ENCODE results near the gene BRICD5.

DNA sequence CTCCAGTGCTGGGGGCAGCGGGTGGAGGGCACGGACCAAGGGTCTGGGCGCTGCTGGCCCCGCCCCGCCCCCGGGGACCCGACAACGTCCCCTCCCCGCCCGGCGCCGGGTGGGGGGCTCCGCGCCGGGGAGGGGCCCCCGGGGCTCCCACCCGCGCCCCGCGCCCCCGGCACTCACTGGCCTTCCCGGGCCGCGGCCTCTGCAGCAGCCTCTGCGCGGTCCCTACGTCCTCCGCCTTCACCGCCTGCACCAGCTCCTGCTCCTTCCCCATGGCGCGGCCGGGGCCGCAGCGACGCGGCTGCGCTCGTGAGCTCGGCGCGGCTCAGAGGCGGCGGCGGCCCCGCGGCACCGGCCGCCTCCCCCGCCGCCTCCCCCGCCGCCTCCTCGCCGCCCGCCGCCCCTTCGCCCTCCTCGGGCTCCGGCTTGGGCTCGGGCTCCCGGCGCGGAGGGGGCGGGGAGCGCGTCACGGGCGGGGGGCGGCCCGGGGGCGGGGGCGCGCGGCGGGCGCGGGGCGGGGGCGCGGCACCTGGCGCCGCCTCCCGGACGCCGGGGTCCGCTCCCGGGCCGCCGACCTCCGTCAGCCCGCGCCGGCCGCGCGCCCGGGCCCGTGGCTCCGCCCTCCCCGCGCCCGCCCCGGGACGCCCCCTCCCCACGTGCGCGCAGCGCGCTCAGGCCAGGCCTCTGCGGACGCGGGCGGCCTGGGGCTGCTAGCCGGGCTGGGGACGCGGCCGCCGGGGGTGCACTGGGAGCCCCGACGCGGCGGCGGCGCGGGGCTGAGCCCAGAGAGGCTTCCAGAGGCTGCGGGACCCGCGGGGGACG, 14.3 kb downstream of the BRICD5 start, which contains the start of gene CASKIN1:
- TF ChIP-seq, protein P1, sequence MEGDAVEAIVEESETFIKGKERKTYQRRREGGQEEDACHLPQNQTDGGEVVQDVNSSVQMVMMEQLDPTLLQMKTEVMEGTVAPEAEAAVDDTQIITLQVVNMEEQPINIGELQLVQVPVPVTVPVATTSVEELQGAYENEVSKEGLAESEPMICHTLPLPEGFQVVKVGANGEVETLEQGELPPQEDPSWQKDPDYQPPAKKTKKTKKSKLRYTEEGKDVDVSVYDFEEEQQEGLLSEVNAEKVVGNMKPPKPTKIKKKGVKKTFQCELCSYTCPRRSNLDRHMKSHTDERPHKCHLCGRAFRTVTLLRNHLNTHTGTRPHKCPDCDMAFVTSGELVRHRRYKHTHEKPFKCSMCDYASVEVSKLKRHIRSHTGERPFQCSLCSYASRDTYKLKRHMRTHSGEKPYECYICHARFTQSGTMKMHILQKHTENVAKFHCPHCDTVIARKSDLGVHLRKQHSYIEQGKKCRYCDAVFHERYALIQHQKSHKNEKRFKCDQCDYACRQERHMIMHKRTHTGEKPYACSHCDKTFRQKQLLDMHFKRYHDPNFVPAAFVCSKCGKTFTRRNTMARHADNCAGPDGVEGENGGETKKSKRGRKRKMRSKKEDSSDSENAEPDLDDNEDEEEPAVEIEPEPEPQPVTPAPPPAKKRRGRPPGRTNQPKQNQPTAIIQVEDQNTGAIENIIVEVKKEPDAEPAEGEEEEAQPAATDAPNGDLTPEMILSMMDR (conservative IDR thresholded peaks at IDR 0.05 in 1 of 2, IDR thresholded peaks at IDR 0.05 in 1 of 2; ENCODE audit: extremely low read depth in 1 of 2, insufficient read depth in 1 of 2, low read depth in 1 of 2, low read length in 2 of 2): no peak
- TF ChIP-seq EZH2 (IDR thresholded peaks at IDR 0.05; ENCODE audit: borderline replicate concordance, low read length): no peak
